HUES6 (cell line): ENCODE data around the gene NKD1.
A peak's percentile ranks its signal among the peaks of the same experiment; 100 is the strongest.

Experiments
- H3K27ac ChIP-seq: 2 replicates; pipeline ENCODE4 v1.7.0; 2013; ENCODE audit warnings: low read depth, mild to moderate bottlenecking, low read length, inconsistent platforms
- H3K27me3 ChIP-seq: 2 replicates; pipeline ENCODE4 v1.6.1; 2013; ENCODE audit warnings: low read length; ENCODE audit not compliant: control insufficient read depth, insufficient read depth
- H3K36me3 ChIP-seq: 2 replicates; pipeline ENCODE4 v1.6.1; 2013; ENCODE audit warnings: low read length; ENCODE audit not compliant: control insufficient read depth, insufficient read depth
- H3K4me1 ChIP-seq: 2 replicates; pipeline ENCODE4 v1.6.1; 2013; ENCODE audit warnings: low read length; ENCODE audit not compliant: control insufficient read depth, insufficient read depth
- H3K4me3 ChIP-seq: 2 replicates; pipeline ENCODE4 v1.5.1; 2013; ENCODE audit warnings: low read depth, low read length
- H3K9ac ChIP-seq: one replicate; pipeline ENCODE4 v1.6.1; 2013; ENCODE audit warnings: mild to moderate bottlenecking, low read length
- H3K9me3 ChIP-seq: 2 replicates; pipeline ENCODE4 v1.6.1; 2013; ENCODE audit warnings: low read depth, low read length; ENCODE audit not compliant: control insufficient read depth, insufficient read depth

The NKD1 gene

GRCh38 chr16:50549561-50549915, 1.3 kb downstream of the NKD1 start:
- Histone ChIP-seq H3K27me3 (peaks cover 33% of the 10 kb centered on the region), H3K9ac (peak overlapping the region; percentile 86), H3K27ac (no peak overlapping the region; the same call in 1 of the 2 replicates), H3K4me3 (peak overlapping the region; percentile 75), H3K4me1 (peaks cover 12% of the 10 kb centered on the region; the same call in 1 of the 2 replicates), H3K36me3 (peaks cover 9% of the 10 kb centered on the region; the same call in 1 of the 2 replicates), H3K9me3 (no peaks in the 10 kb centered on the region)

- Histone ChIP-seq H3K27me3 (peaks cover 33% of the 10 kb centered on the region), H3K9ac (peak overlapping the region; percentile 86), H3K9me3 (no peaks in the 10 kb centered on the region), H3K36me3 (peaks cover 14% of the 10 kb centered on the region; the same call in 1 of the 2 replicates), H3K27ac (no peak overlapping the region; the same call in 1 of the 2 replicates), H3K4me3 (peak overlapping the region; percentile 75; the same call in 1 of the 2 replicates), H3K4me1 (peaks cover 12% of the 10 kb centered on the region; the same call in 1 of the 2 replicates)
Measured at GRCh38 chr16:50550035-50550434, 1.8 kb downstream of the NKD1 start.

GRCh38 chr16:50550866-50551641, 2.9 kb downstream of the NKD1 start:
- no peak overlapping the region for H3K9ac ChIP-seq
- peaks cover 9% of the 10 kb centered on the region; the same call in 1 of the 2 replicates for H3K4me1 ChIP-seq
- H3K4me3 ChIP-seq, result peak overlapping the region; percentile 75; the same call in 1 of the 2 replicates
- peaks cover 24% of the 10 kb centered on the region; the same call in 1 of the 2 replicates for H3K36me3 ChIP-seq
- H3K27me3 ChIP-seq, result peaks cover 31% of the 10 kb centered on the region
- no peak overlapping the region for H3K27ac ChIP-seq
- no peaks in the 10 kb centered on the region for H3K9me3 ChIP-seq

- no peak overlapping the region for H3K4me3 ChIP-seq
- no peak overlapping the region for H3K9ac ChIP-seq
- H3K27ac ChIP-seq, result no peak overlapping the region
- 0 out of 2 replicates have a peak, but pooled peaks cover 6% of the 10 kb centered on the region for H3K9me3 ChIP-seq
- peaks cover 36% of the 10 kb centered on the region; the same call in 1 of the 2 replicates for H3K36me3 ChIP-seq
- H3K4me1 ChIP-seq, result peaks cover 9% of the 10 kb centered on the region; the same call in 1 of the 2 replicates
- H3K27me3 ChIP-seq, result peaks cover 20% of the 10 kb centered on the region
Measured at GRCh38 chr16:50552476-50553101, 4.4 kb downstream of the NKD1 start.

GRCh38 chr16:50553182-50553710, 5.0 kb downstream of the NKD1 start:
- H3K36me3 ChIP-seq, result peaks cover 38% of the 10 kb centered on the region; the same call in 1 of the 2 replicates
- H3K9ac ChIP-seq, result no peak overlapping the region
- H3K4me1 ChIP-seq, result peaks cover 9% of the 10 kb centered on the region; the same call in 1 of the 2 replicates
- no peak overlapping the region for H3K27ac ChIP-seq
- H3K4me3 ChIP-seq, result no peak overlapping the region
- peaks cover 20% of the 10 kb centered on the region for H3K27me3 ChIP-seq
- H3K9me3 ChIP-seq, result 0 out of 2 replicates have a peak, but pooled peaks cover 6% of the 10 kb centered on the region

GRCh38 chr16:50553731-50554360, 5.7 kb downstream of the NKD1 start:
- peaks cover 16% of the 10 kb centered on the region for H3K27me3 ChIP-seq
- H3K9ac ChIP-seq, result no peak overlapping the region
- peaks cover 41% of the 10 kb centered on the region; the same call in 1 of the 2 replicates for H3K36me3 ChIP-seq
- peaks cover 9% of the 10 kb centered on the region; the same call in 1 of the 2 replicates for H3K4me1 ChIP-seq
- no peak overlapping the region for H3K4me3 ChIP-seq
- H3K9me3 ChIP-seq, result 0 out of 2 replicates have a peak, but pooled peaks cover 6% of the 10 kb centered on the region
- H3K27ac ChIP-seq, result no peak overlapping the region

GRCh38 chr16:50555269-50555875, 7.2 kb downstream of the NKD1 start:
- Histone ChIP-seq H3K27ac (no peak overlapping the region), H3K27me3 (peaks cover under 1% of the 10 kb centered on the region), H3K4me1 (peaks cover 6% of the 10 kb centered on the region; the same call in 1 of the 2 replicates), H3K9ac (no peak overlapping the region), H3K4me3 (no peak overlapping the region), H3K36me3 (peaks cover 51% of the 10 kb centered on the region; the same call in 1 of the 2 replicates), H3K9me3 (0 out of 2 replicates have a peak, but pooled peaks cover 6% of the 10 kb centered on the region)

GRCh38 chr16:50555952-50556673, 7.9 kb downstream of the NKD1 start:
- 0 out of 2 replicates have a peak, but pooled peaks cover 6% of the 10 kb centered on the region for H3K9me3 ChIP-seq
- H3K27ac ChIP-seq, result no peak overlapping the region
- no peak overlapping the region for H3K4me3 ChIP-seq
- no peak overlapping the region for H3K9ac ChIP-seq
- H3K27me3 ChIP-seq, result no peaks in the 10 kb centered on the region
- no peaks in the 10 kb centered on the region for H3K4me1 ChIP-seq
- H3K36me3 ChIP-seq, result peaks cover 51% of the 10 kb centered on the region; the same call in 1 of the 2 replicates

GRCh38 chr16:50557046-50557445, 8.8 kb downstream of the NKD1 start:
- H3K9ac ChIP-seq, result no peak overlapping the region
- H3K36me3 ChIP-seq, result peaks cover 51% of the 10 kb centered on the region; the same call in 1 of the 2 replicates
- H3K4me1 ChIP-seq, result no peaks in the 10 kb centered on the region
- no peaks in the 10 kb centered on the region for H3K27me3 ChIP-seq
- no peak overlapping the region for H3K27ac ChIP-seq
- H3K4me3 ChIP-seq, result no peak overlapping the region
- 0 out of 2 replicates have a peak, but pooled peaks cover 6% of the 10 kb centered on the region for H3K9me3 ChIP-seq
